GM13977 (cell line): ENCODE results near the gene KCNMA1.

Source experiments
- DNase-seq: peaks from one replicate; pipeline ENCODE4 v3.0.0; 2012; ENCODE audit warnings: low spot score
- CTCF ChIP-seq: IDR thresholded peaks from 2 replicates; pipeline ENCODE4 v1.5.1; 2012; ENCODE audit warnings: mild to moderate bottlenecking, control low read depth; ENCODE audit not compliant: insufficient read depth; ENCODE audit errors: extremely low read depth, missing control alignments
- in situ Hi-C: fragments of 300-500 bp; cut with MboI; formaldehyde crosslinking; loops from one replicate; pipeline ENCODE4 v1.12.0; 2022; ENCODE audit warnings: low sequenced_read_pairs, low pct_unique_long_range_greater_than_20kb, mixed read lengths, inconsistent platforms; ENCODE audit not compliant: unreplicated experiment

KCNMA1 gene

GRCh38 chr10:76961841-76962240, 675.8 kb downstream of the KCNMA1 start:
- in situ Hi-C loops, result no loop called here
- TF ChIP-seq CTCF, result no peak
- no peak for DNase-seq

- TF ChIP-seq CTCF, result no peak
- no peak for DNase-seq
- in situ Hi-C loops, result no loop called here
Observed at GRCh38 chr10:76959111-76959510, 678.5 kb downstream of the KCNMA1 start.

DNA sequence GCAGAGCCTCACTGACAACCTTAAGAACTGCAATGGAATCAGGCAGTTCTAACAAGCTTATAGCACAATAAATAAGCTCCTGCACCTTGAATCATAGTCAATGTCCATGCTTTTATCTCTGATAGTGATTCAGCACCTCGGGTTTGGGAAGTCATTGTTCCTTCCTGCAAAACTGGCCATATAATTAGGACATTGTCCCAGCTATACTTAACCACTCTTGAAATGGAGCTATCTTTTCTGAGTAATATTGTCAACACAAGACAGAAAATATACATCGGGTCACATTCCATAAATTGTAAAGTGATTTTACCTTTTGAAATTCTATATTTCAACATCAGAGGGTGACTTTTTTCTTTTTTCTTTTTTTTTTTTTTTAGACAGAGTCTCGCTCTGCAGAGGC, 682.8 kb downstream of the KCNMA1 start:
- TF ChIP-seq CTCF, result no peak
- in situ Hi-C loops, result no loop called here
- no peak for DNase-seq

DNA sequence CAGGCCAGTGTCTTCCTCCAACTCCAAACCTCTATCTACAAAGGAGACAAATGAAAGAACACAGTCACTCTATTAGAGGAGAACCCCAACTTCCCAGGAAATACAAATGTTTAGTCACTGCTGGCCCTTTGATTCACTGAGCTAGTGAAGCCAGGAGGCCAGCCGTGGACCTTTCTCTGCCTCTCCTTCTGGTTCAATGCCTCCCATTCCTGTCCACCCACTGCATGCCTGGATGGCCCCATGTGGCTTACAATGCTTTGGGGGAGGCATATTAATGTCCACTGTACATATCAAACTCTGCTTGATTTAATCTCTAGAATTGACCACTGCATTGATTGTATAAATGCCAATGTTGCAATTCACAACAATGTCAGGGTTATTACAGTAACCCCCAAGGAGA, 687.3 kb downstream of the KCNMA1 start:
- DNase-seq, result no peak
- in situ Hi-C loops, result no loop called here
- no peak for TF ChIP-seq CTCF

- no peak for TF ChIP-seq CTCF
- in situ Hi-C loops, result no loop called here
- no peak for DNase-seq
Observed at GRCh38 chr10:76946270-76946669, 691.3 kb downstream of the KCNMA1 start.

- in situ Hi-C loops, result no loop called here
- TF ChIP-seq CTCF, result no peak
- DNase-seq, result no peak
Observed at GRCh38 chr10:76945166-76945565, 692.4 kb downstream of the KCNMA1 start.

GRCh38 chr10:76944640-76945039, 693.0 kb downstream of the KCNMA1 start:
- no peak for DNase-seq
- TF ChIP-seq CTCF, result no peak
- in situ Hi-C loops, result no loop called here
